Nephron (organoid): ENCODE measurements around the gene PARD3.

Experiments
- H3K27ac Mint-ChIP-seq, 3 experiments: 2 replicates each; pipeline ENCODE4 v1.8.0; 2020; ENCODE audit warnings: mixed read lengths in 3 of 3, mild to moderate bottlenecking in 2 of 3, moderate library complexity in 1 of 3
- H3K27me3 Mint-ChIP-seq: 2 replicates; pipeline ENCODE4 v1.8.0; 2021; ENCODE audit warnings: low read depth, mild to moderate bottlenecking, moderate library complexity, mixed read lengths
- H3K36me3 Mint-ChIP-seq: 2 replicates; pipeline ENCODE4 v1.8.0; 2020; ENCODE audit warnings: low read depth, mixed read lengths
- H3K4me1 Mint-ChIP-seq: 2 replicates; pipeline ENCODE4 v1.8.0; 2020; ENCODE audit warnings: mixed read lengths
- H3K4me3 Mint-ChIP-seq, 3 experiments: 2 replicates each; pipeline ENCODE4 v1.8.0; 2020; ENCODE audit warnings: mild to moderate bottlenecking in 3 of 3, mixed read lengths in 3 of 3, moderate library complexity in 2 of 3
- H3K9me3 Mint-ChIP-seq: 2 replicates; pipeline ENCODE4 v1.8.0; 2020; ENCODE audit warnings: mixed read lengths
- TF ChIP-seq, protein P1 (sequence below), 3 experiments: fragments of 200-600 bp; sonication (generic); IDR thresholded peaks; one replicate each; pipeline ENCODE4 v1.5.0; 2021; ENCODE audit warnings: antibody characterized with exemption in 3 of 3; ENCODE audit not compliant: unreplicated experiment in 3 of 3

The PARD3 gene

DNA sequence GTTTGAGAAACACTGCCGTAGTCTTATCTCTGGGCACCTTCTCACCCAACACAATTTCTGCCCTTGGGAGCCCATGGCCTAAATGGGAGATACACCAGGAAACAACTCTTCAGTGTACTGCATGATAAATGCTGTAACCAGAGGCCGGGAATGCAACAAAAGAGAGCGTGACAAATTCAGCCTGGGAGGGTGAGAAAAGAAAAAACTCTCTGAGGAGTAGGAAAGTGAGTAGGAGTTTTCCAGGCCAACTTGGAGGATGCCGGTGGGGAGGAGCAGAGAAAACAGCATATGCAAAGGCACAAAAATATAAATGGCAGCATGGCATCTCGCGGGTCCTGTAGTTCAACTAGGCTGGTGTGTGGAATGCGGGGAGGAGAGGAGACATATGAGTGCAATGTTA lies 624.5 kb downstream of the PARD3 start:
- no peaks in the 10 kb centered on the region for H3K9me3 Mint-ChIP-seq
- peak overlapping the region; percentile 1 to 3 (median 1) for H3K4me3 Mint-ChIP-seq
- H3K4me1 Mint-ChIP-seq = peaks cover 74% of the 10 kb centered on the region
- TF ChIP-seq, protein P1, sequence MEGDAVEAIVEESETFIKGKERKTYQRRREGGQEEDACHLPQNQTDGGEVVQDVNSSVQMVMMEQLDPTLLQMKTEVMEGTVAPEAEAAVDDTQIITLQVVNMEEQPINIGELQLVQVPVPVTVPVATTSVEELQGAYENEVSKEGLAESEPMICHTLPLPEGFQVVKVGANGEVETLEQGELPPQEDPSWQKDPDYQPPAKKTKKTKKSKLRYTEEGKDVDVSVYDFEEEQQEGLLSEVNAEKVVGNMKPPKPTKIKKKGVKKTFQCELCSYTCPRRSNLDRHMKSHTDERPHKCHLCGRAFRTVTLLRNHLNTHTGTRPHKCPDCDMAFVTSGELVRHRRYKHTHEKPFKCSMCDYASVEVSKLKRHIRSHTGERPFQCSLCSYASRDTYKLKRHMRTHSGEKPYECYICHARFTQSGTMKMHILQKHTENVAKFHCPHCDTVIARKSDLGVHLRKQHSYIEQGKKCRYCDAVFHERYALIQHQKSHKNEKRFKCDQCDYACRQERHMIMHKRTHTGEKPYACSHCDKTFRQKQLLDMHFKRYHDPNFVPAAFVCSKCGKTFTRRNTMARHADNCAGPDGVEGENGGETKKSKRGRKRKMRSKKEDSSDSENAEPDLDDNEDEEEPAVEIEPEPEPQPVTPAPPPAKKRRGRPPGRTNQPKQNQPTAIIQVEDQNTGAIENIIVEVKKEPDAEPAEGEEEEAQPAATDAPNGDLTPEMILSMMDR (IDR thresholded peaks at IDR 0.05; ENCODE audit: unreplicated experiment in 3 of 3) = no peak
- peak overlapping the region; percentile 84 to 91 (median 87) for H3K27ac Mint-ChIP-seq
- H3K27me3 Mint-ChIP-seq = no peaks in the 10 kb centered on the region
- H3K36me3 Mint-ChIP-seq = no peaks in the 10 kb centered on the region

DNA sequence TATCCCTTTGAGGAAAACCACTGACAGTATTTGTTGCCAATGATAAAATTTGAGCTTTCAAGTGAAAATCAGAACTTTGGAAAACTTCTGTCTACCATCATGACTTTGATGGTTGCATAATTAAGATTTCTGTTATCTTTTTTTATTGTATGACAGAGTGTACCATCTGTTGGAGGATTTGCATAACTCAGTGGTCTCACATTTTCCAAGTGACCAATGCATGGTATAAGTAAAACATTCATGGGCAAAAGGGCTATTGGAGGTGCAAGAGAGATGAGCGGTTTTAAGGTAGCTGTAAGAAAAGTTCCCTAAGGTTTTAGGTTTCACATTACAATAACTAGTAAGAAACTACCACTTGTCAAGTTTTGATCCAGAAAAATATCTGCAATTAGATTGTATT lies 625.3 kb downstream of the PARD3 start:
- H3K36me3 Mint-ChIP-seq = no peaks in the 10 kb centered on the region
- H3K27ac Mint-ChIP-seq = peak overlapping the region; percentile 40 to 84 (median 60)
- peaks cover 74% of the 10 kb centered on the region for H3K4me1 Mint-ChIP-seq
- TF ChIP-seq, protein P1 (IDR thresholded peaks at IDR 0.05; ENCODE audit: unreplicated experiment in 3 of 3) = no peak
- no peaks in the 10 kb centered on the region for H3K27me3 Mint-ChIP-seq
- H3K4me3 Mint-ChIP-seq = no peak overlapping the region
- no peaks in the 10 kb centered on the region for H3K9me3 Mint-ChIP-seq

DNA sequence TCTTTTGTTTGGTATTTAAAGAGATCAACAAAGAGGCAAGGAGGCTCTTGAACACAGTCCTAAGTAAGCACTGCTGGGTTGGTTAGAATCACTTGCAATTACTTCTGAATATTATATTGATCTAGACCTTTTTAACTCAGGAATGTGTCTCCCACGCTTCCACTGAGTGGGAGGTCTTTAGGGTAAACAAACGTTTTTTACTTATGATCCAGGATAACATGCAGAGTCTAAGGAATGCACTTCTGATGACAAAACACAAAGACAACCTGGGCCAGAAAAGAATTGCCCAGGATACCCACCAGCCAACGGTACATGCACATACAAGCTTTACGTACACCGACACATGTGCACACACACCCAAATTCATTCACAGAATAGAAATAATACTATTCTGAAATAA lies 626.9 kb downstream of the PARD3 start:
- TF ChIP-seq, protein P1 (IDR thresholded peaks at IDR 0.05; ENCODE audit: unreplicated experiment in 3 of 3) = no peak
- H3K27me3 Mint-ChIP-seq = no peaks in the 10 kb centered on the region
- no peak overlapping the region for H3K4me3 Mint-ChIP-seq
- peak overlapping the region; percentile 81 to 92 (median 84) for H3K27ac Mint-ChIP-seq
- H3K4me1 Mint-ChIP-seq = peaks cover 77% of the 10 kb centered on the region
- no peaks in the 10 kb centered on the region for H3K9me3 Mint-ChIP-seq
- H3K36me3 Mint-ChIP-seq = no peaks in the 10 kb centered on the region

DNA sequence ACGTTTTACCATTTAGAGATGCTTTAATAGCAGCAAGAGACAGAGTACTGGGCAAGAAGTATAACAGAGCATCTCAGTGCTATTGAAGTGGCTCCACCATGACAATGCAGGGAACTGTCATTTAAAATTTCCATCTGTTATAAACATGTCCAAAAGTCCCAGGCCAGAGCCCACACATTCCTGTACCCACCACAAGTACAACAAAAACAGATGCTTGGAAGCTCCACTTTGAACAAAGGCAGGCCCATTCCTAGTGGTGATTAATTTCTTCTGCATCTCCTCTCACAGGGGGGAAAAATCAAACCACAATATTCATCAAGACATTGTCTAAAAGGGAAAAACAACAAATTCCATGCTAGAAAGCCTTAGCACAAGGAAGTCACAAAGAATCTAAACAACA lies 627.9 kb downstream of the PARD3 start:
- Mint-ChIP-seq H3K36me3 (no peaks in the 10 kb centered on the region), H3K27ac (peak overlapping the region; percentile 81 to 92 (median 84)), H3K27me3 (no peaks in the 10 kb centered on the region), H3K4me1 (peaks cover 80% of the 10 kb centered on the region), H3K9me3 (no peaks in the 10 kb centered on the region), H3K4me3 (no peak overlapping the region)
- TF ChIP-seq, protein P1 (IDR thresholded peaks at IDR 0.05; ENCODE audit: unreplicated experiment in 3 of 3) = no peak

DNA sequence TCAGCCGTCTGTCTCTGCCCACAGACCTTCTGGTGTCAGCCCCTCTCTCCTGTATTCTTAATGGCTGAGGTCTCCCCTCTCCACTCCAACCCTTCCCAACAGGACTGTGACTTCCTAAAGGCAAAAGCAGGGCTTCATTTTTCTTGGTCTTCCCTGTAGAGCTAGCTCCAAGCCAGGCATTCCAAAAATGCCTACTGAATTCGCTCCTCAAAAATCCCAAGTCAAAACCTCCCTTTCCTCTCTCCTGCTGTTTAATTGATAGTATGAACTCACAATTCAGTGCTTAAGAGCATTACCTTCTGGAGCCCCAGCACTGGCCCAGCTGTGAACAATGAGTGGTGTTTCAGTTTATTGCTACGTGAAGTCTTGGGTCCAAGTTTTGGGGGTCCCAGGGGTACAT lies 628.4 kb downstream of the PARD3 start:
- Mint-ChIP-seq H3K27ac (peak overlapping the region; percentile 81 to 92 (median 84)), H3K4me3 (no peak overlapping the region), H3K4me1 (peaks cover 81% of the 10 kb centered on the region), H3K27me3 (no peaks in the 10 kb centered on the region), H3K36me3 (no peaks in the 10 kb centered on the region), H3K9me3 (no peaks in the 10 kb centered on the region)
- TF ChIP-seq, protein P1 (IDR thresholded peaks at IDR 0.05; ENCODE audit: unreplicated experiment in 3 of 3) = no peak

DNA sequence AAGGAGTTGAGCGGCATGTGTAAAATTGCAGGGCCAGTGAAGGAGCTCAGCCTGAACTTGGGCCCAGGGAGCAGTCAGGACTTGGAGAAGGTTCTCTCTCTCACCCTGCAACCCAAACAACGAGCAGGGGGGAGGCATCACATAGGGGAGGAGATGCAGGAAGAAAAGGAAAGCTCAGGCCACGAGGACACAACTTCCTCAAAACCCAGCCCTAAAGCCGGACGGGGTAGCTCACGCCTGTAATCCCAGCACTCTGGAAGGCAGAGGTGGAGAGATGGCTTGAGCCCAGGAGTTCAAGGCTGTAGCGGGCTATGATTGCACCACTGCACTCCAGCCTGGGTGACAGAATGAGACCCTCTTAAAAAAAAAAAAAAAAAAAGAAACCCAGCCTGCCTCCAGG lies 629.1 kb downstream of the PARD3 start:
- no peak overlapping the region for H3K4me3 Mint-ChIP-seq
- no peaks in the 10 kb centered on the region for H3K36me3 Mint-ChIP-seq
- peak overlapping the region; percentile 81 to 93 (median 92) for H3K27ac Mint-ChIP-seq
- no peaks in the 10 kb centered on the region for H3K27me3 Mint-ChIP-seq
- no peaks in the 10 kb centered on the region for H3K9me3 Mint-ChIP-seq
- TF ChIP-seq, protein P1 (IDR thresholded peaks at IDR 0.05; ENCODE audit: unreplicated experiment in 3 of 3) = no peak
- H3K4me1 Mint-ChIP-seq = peaks cover 76% of the 10 kb centered on the region
